ENCODE measurements around the gene CEP72.

DNA sequence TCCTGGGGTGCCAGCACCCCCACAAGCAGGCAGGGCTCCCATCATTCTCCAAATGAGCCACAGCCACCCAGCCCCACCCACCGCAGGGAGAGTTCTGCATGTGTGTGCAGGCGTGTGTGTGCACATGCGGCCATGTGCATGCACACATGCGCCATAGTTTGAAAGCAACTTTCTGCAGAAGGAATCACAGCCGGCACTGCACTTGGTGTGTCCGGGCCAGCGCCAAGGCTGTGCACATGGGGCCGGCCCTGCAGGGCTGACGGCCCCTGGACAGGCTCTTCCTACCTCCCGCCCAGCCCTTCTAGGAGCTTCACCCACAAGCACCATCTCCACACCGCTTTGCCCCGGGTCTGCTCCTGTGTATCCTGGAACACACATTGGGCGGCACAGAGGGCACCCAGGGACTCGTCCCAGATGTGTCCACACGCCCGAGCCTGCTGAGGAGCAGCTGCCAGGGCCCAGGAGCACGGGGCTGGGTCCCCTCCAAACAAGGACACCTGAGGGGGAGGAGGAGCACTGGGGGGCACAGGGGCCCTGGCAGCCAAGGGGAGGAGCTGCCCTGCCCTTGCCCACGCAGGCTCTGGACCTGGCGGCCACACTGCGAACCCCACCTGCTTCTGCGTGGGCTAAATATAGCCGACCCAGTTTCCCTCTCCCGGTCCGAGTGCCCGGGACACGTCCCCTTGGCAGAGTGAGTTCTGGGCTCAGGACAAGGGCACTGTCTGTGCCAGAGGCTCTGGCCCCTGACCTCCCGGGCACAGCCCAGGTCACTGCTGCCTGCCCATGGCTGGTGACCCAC lies 61.9 kb downstream of the CEP72 start:
- TF ChIP-seq FOXA1 (IDR thresholded peaks at IDR 0.05), result no peak
- TF ChIP-seq SP1 (IDR thresholded peaks at IDR 0.05), result no peak
- TF ChIP-seq TARDBP (IDR thresholded peaks at IDR 0.05), result no peak
- no peak for TF ChIP-seq ELF4 (IDR thresholded peaks at IDR 0.05)
- TF ChIP-seq ARNT (IDR thresholded peaks at IDR 0.05), result no peak
- no peak for TF ChIP-seq SUZ12 (IDR thresholded peaks at IDR 0.05)
- TF ChIP-seq HDGF (IDR thresholded peaks at IDR 0.05; ENCODE audit: borderline replicate concordance), result no peak
- no peak for TF ChIP-seq FOXM1 (IDR thresholded peaks at IDR 0.05; ENCODE audit: borderline replicate concordance)
- no peak for TF ChIP-seq BHLHE40 (IDR thresholded peaks at IDR 0.05; ENCODE audit: borderline replicate concordance)
- TF ChIP-seq LEF1 (IDR thresholded peaks at IDR 0.05; ENCODE audit: borderline replicate concordance), result no peak
- no peak for TF ChIP-seq CTBP1 (IDR thresholded peaks at IDR 0.05; ENCODE audit: borderline replicate concordance)
- TF ChIP-seq NFRKB (IDR thresholded peaks at IDR 0.05), result no peak
- no peak for TF ChIP-seq ZNF384 (IDR thresholded peaks at IDR 0.05)
